Hepatocyte (in vitro differentiated cells): ENCODE results near the gene NANOG. TPM values are rescaled to one million over a fixed set of nuclear protein-coding genes. Genes with fewer than 3 reads are reported as not detected.

Experiments
- DNase-seq: peaks from one replicate; pipeline ENCODE4 v3.0.0-alpha.2; 2016; ENCODE audit warnings: low spot score
- H2AFZ ChIP-seq: fragments of 200-600 bp; sonication (generic); 2 replicates; pipeline ENCODE4 v1.6.0; 2016; ENCODE audit warnings: antibody characterized with exemption, mild to moderate bottlenecking
- H3K27ac ChIP-seq: fragments of 200-600 bp; sonication (generic); 2 replicates; pipeline ENCODE4 v1.5.1; 2016; ENCODE audit warnings: mild to moderate bottlenecking
- H3K27me3 ChIP-seq: fragments of 200-600 bp; sonication (generic); 2 replicates; pipeline ENCODE4 v1.6.1; 2016
- H3K36me3 ChIP-seq: fragments of 200-600 bp; sonication (generic); replicated peaks from 2 replicates; pipeline ENCODE4 v1.5.1; 2016; ENCODE audit warnings: low read depth; ENCODE audit not compliant: insufficient read depth
- H3K4me1 ChIP-seq: fragments of 200-600 bp; sonication (generic); 2 replicates; pipeline ENCODE4 v1.5.1; 2016; ENCODE audit warnings: mild to moderate bottlenecking, moderate library complexity; ENCODE audit not compliant: insufficient read depth
- H3K4me2 ChIP-seq: fragments of 200-600 bp; sonication (generic); 2 replicates; pipeline ENCODE4 v1.6.0; 2016
- H3K4me3 ChIP-seq: fragments of 200-600 bp; sonication (generic); 2 replicates; pipeline ENCODE4 v1.5.1; 2016; ENCODE audit warnings: mild to moderate bottlenecking
- H3K79me2 ChIP-seq: fragments of 200-600 bp; sonication (generic); 2 replicates; pipeline ENCODE4 v1.6.0; 2017; ENCODE audit warnings: mild to moderate bottlenecking
- H3K9me2 ChIP-seq: fragments of 200-600 bp; sonication (generic); replicated peaks from 2 replicates; pipeline ENCODE4 v1.6.0; 2017; ENCODE audit warnings: mild to moderate bottlenecking; ENCODE audit not compliant: insufficient read depth
- H3K9me3 ChIP-seq: fragments of 200-600 bp; sonication (generic); 2 replicates; pipeline ENCODE4 v1.5.1; 2016; ENCODE audit warnings: low read depth, mild to moderate bottlenecking
- H4K20me1 ChIP-seq: fragments of 200-600 bp; sonication (generic); 2 replicates; pipeline ENCODE4 v1.6.0; 2016; ENCODE audit warnings: mild to moderate bottlenecking; ENCODE audit not compliant: insufficient read depth, poor library complexity, severe bottlenecking
- EZH2 ChIP-seq: fragments of 200-600 bp; sonication (generic); IDR thresholded peaks from 2 replicates; pipeline ENCODE4 v1.6.1; 2016; ENCODE audit warnings: antibody characterized with exemption, mild to moderate bottlenecking, borderline replicate concordance
- EZH2phosphoT487 ChIP-seq: fragments of 200-600 bp; sonication (generic); IDR thresholded peaks from one replicate; pipeline ENCODE4 v1.6.1; 2018; ENCODE audit warnings: antibody characterized with exemption, mild to moderate bottlenecking, low read depth, moderate library complexity; ENCODE audit not compliant: unreplicated experiment, severe bottlenecking
- WGBS: methylation state at CpG from one replicate; pipeline ENCODE4 v1.1.6; 2016; ENCODE audit warnings: low lambda C conversion rate; ENCODE audit errors: missing lambda C conversion rate; 5-methylcytosine and 5-hydroxymethylcytosine counted together
- polyA plus RNA-seq: library from polyadenylated mRNA; unstranded; fragments of >200 nt; fragmentation: Nextera tagmentation; extraction: Ambion mirVana; gene quantifications from 2 replicates; pipeline ENCODE4 v1.2.1, GENCODE V29; 2016
- total RNA-seq: library from RNA; depleted of rRNA; stranded (reverse); fragments of >200 nt; gene quantifications from 2 replicates; pipeline ENCODE4 v1.2.3, GENCODE V29; 2014
- TF ChIP-seq, protein P1 (sequence below): fragments of 200-600 bp; sonication (generic); IDR thresholded peaks from 2 replicates; pipeline ENCODE4 v1.5.1; 2016; ENCODE audit warnings: antibody characterized with exemption, mild to moderate bottlenecking; ENCODE audit not compliant: poor library complexity

NANOG gene
- total and polyA plus RNA-seq, 2 experiments from 2014 or later = 0.10 to 2.1 TPM

DNA sequence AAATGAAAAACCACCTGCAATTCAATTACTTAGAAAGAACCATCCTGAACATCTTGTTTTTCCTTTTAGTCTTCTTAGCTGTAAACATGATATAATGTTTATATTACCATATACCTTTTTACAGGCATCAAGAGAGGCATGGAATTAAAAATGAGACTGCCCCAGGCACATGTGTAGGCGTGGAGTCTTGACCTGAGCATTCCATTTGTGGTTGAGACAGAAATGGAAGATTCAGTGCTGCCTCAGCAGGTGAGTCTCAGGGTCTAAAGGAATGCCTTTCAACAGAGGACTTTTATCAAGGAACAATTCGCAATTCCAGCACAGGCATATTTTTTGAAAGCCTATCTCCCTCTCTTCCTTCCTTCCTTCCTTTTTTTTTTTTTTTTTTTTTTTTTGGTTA is 32.2 kb upstream of the NANOG start:
- Histone ChIP-seq H3K27ac (no peak overlapping the region), H3K4me2 (no peak overlapping the region), H3K79me2 (no peaks in the 10 kb centered on the region), H3K36me3 (no peaks in the 10 kb centered on the region), H4K20me1 (no peaks in the 10 kb centered on the region), H2AFZ (no peak overlapping the region), H3K9me2 (no peaks in the 10 kb centered on the region), H3K9me3 (no peaks in the 10 kb centered on the region), H3K27me3 (no peaks in the 10 kb centered on the region), H3K4me3 (no peak overlapping the region), H3K4me1 (no peaks in the 10 kb centered on the region)
- no peak for TF ChIP-seq EZH2
- TF ChIP-seq EZH2phosphoT487 = no peak
- TF ChIP-seq, protein P1, sequence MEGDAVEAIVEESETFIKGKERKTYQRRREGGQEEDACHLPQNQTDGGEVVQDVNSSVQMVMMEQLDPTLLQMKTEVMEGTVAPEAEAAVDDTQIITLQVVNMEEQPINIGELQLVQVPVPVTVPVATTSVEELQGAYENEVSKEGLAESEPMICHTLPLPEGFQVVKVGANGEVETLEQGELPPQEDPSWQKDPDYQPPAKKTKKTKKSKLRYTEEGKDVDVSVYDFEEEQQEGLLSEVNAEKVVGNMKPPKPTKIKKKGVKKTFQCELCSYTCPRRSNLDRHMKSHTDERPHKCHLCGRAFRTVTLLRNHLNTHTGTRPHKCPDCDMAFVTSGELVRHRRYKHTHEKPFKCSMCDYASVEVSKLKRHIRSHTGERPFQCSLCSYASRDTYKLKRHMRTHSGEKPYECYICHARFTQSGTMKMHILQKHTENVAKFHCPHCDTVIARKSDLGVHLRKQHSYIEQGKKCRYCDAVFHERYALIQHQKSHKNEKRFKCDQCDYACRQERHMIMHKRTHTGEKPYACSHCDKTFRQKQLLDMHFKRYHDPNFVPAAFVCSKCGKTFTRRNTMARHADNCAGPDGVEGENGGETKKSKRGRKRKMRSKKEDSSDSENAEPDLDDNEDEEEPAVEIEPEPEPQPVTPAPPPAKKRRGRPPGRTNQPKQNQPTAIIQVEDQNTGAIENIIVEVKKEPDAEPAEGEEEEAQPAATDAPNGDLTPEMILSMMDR = no peak
- 66% methylated on average over 2 of the region's 2 CpGs for WGBS
- no peak for DNase-seq

DNA sequence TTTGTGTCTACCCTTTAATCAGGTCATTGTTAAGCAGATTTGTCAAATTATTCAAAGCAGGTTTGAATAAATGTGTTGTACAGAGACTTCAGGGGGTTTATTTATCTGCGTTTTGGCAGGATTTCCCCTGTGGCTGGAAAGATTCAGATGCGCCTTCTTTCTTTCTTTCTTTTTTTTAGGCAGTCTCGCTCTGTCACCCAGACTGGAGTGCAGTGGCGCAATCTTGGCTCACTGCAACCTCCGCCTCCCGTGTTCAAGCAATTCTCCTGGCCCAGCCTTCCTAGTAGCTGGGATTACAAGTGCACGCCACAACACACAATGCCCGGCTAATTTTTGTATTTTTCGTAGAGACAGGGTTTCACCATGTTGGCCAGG is 30.4 kb upstream of the NANOG start:
- TF ChIP-seq, protein P1 = no peak
- TF ChIP-seq EZH2 (no peak), EZH2phosphoT487 (no peak)
- 82% methylated on average over 9 of the region's 9 CpGs for WGBS

DNA sequence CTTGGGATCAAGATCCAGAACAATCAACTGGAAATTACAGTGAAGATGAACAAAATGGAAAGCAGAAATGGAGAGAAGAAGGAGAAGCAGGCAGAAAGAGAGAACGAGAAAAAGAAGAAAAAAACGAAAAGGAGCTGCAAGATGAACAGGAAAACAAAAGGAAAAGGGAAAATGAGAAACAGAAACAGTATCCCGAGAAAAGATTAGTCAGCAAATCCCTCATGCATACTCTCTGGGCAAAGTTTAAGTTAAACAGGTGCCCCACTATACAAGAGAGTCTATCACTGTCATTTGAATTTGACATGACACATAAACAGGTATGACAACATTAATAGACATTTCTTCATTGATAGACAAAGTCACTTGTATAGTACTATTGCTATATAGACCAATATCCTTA is 19.2 kb upstream of the NANOG start:
- no peaks in the 10 kb centered on the region for H3K79me2 ChIP-seq
- H3K27me3 ChIP-seq = no peaks in the 10 kb centered on the region
- H3K4me2 ChIP-seq = no peak overlapping the region
- H3K9me2 ChIP-seq = no peaks in the 10 kb centered on the region
- TF ChIP-seq, protein P1 = no peak
- TF ChIP-seq EZH2 (no peak), EZH2phosphoT487 (no peak)
- 71% methylated on average over 3 of the region's 3 CpGs for WGBS
- H2AFZ ChIP-seq = no peak overlapping the region
- H3K9me3 ChIP-seq = no peaks in the 10 kb centered on the region
- H3K36me3 ChIP-seq = no peaks in the 10 kb centered on the region
- no peak for DNase-seq
- no peaks in the 10 kb centered on the region for H3K4me1 ChIP-seq
- H3K27ac ChIP-seq = no peak overlapping the region
- no peaks in the 10 kb centered on the region for H4K20me1 ChIP-seq
- H3K4me3 ChIP-seq = no peak overlapping the region

More for the DNA sequence above, 30.4 kb upstream of the NANOG start:
- H3K79me2 ChIP-seq = no peaks in the 10 kb centered on the region
- H3K4me3 ChIP-seq = no peak overlapping the region
- H2AFZ ChIP-seq = no peak overlapping the region
- no peak for DNase-seq
- H3K4me1 ChIP-seq = no peaks in the 10 kb centered on the region
- H3K9me2 ChIP-seq = no peaks in the 10 kb centered on the region
- H3K9me3 ChIP-seq = no peaks in the 10 kb centered on the region
- H3K36me3 ChIP-seq = no peaks in the 10 kb centered on the region
- H3K27ac ChIP-seq = no peak overlapping the region
- H3K27me3 ChIP-seq = no peaks in the 10 kb centered on the region
- H3K4me2 ChIP-seq = no peak overlapping the region
- no peaks in the 10 kb centered on the region for H4K20me1 ChIP-seq

DNA sequence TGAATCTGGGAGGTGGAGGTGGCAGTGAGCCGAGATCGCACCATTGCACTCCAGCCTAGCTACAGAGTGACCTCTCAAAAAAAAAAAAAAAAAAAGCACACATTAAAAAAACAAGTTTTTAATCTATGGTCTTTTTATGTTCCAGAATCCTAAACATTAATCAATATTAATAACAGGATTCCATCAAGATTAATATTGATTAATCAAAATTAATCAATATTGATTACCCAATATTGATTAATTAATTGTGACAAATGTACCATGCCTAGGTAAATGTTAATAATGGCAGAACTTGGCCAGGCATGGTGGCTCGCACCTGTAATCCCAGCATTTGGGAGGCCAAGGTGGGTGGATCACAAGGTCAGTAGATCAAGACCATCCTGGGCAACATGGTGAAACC is 7.9 kb upstream of the NANOG start:
- DNase-seq = no peak
- no peak overlapping the region for H3K27ac ChIP-seq
- H4K20me1 ChIP-seq = no peaks in the 10 kb centered on the region
- no peaks in the 10 kb centered on the region for H3K9me3 ChIP-seq
- H3K9me2 ChIP-seq = no peaks in the 10 kb centered on the region
- WGBS = 96% methylated on average over 3 of the region's 3 CpGs
- H3K4me1 ChIP-seq = no peaks in the 10 kb centered on the region
- H3K4me2 ChIP-seq = no peak overlapping the region
- no peaks in the 10 kb centered on the region for H3K27me3 ChIP-seq
- no peaks in the 10 kb centered on the region for H3K79me2 ChIP-seq
- H3K4me3 ChIP-seq = no peak overlapping the region
- no peak overlapping the region for H2AFZ ChIP-seq
- TF ChIP-seq, protein P1 = no peak
- TF ChIP-seq EZH2 (no peak), EZH2phosphoT487 (no peak)
- no peaks in the 10 kb centered on the region for H3K36me3 ChIP-seq
